PC-3 (cell line): Measurements from ENCODE around the gene SIGLEC12. TPM values are rescaled to one million over a fixed set of nuclear protein-coding genes. Genes with fewer than 3 reads are reported as not detected.

Source experiments
- ATAC-seq: fragments of 200-7000 bp; cut with Tn5 transposase; 2 replicates; pipeline ENCODE4 v1.9.1; 2020; ENCODE audit warnings: mild to moderate bottlenecking, moderate library complexity
- BruUV-seq: library from RNA; stranded (reverse); fragments of 400-500 nt; replicated peaks from 2 replicates; lab custom pipeline; 2021; lab: Mats Ljungman, UMichigan
- CTCF ChIA-PET: fragments of 300-600 bp; sonication (Branson Sonifier 250); formaldehyde crosslinking; loops from one replicate; lab custom pipeline; 2022; ENCODE audit warnings: antibody characterized with exemption; lab: Charles Lee
- POLR2A ChIA-PET: fragments of 300-600 bp; sonication (Branson Sonifier 250); formaldehyde crosslinking; loops from one replicate; lab custom pipeline; 2022; ENCODE audit warnings: antibody characterized with exemption; ENCODE audit not compliant: unreplicated experiment; lab: Charles Lee
- DNase-seq: peaks from one replicate; pipeline ENCODE4 v3.0.0-alpha.2; 2015
- H2AFZ ChIP-seq: fragments of 300-600 bp; sonication (generic); 2 replicates; pipeline ENCODE4 v1.6.0; 2016; ENCODE audit warnings: antibody characterized with exemption, low read length
- H3F3A ChIP-seq: fragments of 300-600 bp; sonication (generic); one replicate; pipeline ENCODE4 v1.6.0; 2017; ENCODE audit warnings: antibody characterized with exemption, low read length, control low read depth, mild to moderate bottlenecking; ENCODE audit not compliant: unreplicated experiment
- H3K27ac ChIP-seq: fragments of 300-600 bp; sonication (generic); 2 replicates; pipeline ENCODE4 v1.5.1; 2016; ENCODE audit warnings: mild to moderate bottlenecking, low read length
- H3K27me3 ChIP-seq: fragments of 300-600 bp; sonication (generic); 2 replicates; pipeline ENCODE4 v1.6.1; 2016; ENCODE audit warnings: low read length, mixed read lengths
- H3K36me3 ChIP-seq: fragments of 300-600 bp; sonication (generic); 2 replicates; pipeline ENCODE4 v1.6.1; 2016; ENCODE audit warnings: low read depth, mixed run types, low read length, mixed read lengths
- H3K4me1 ChIP-seq: fragments of 300-600 bp; sonication (generic); 2 replicates; pipeline ENCODE4 v1.5.1; 2016; ENCODE audit warnings: low read length; ENCODE audit not compliant: insufficient read depth
- H3K4me2 ChIP-seq: fragments of 300-600 bp; sonication (generic); 2 replicates; pipeline ENCODE4 v1.6.0; 2016; ENCODE audit warnings: low read length
- H3K4me3 ChIP-seq: fragments of 300-600 bp; sonication (generic); 2 replicates; pipeline ENCODE4 v1.5.1; 2016; ENCODE audit warnings: mild to moderate bottlenecking, low read length, mixed read lengths
- H3K79me2 ChIP-seq: fragments of 300-600 bp; sonication (generic); 2 replicates; pipeline ENCODE4 v1.6.1; 2017; ENCODE audit warnings: low read length, mixed read lengths
- H3K9ac ChIP-seq: fragments of 300-600 bp; sonication (generic); 2 replicates; pipeline ENCODE4 v1.6.0; 2016; ENCODE audit warnings: mild to moderate bottlenecking, low read length
- H3K9me2 ChIP-seq: fragments of 300-600 bp; sonication (generic); replicated peaks from 2 replicates; pipeline ENCODE4 v1.6.1; 2016; ENCODE audit warnings: mixed run types, low read length, mixed read lengths
- H3K9me3 ChIP-seq: fragments of 300-600 bp; sonication (generic); 2 replicates; pipeline ENCODE4 v1.6.1; 2016; ENCODE audit warnings: low read length, mixed read lengths
- H4K20me1 ChIP-seq: fragments of 300-600 bp; sonication (generic); 2 replicates; pipeline ENCODE4 v1.6.1; 2016; ENCODE audit warnings: low read length, mixed read lengths
- EZH2 ChIP-seq: fragments of 300-600 bp; sonication (generic); IDR thresholded peaks from one replicate; pipeline ENCODE4 v1.6.1; 2017; ENCODE audit warnings: antibody characterized with exemption, mild to moderate bottlenecking, low read length; ENCODE audit not compliant: unreplicated experiment
- EZH2phosphoT487 ChIP-seq: fragments of 300-600 bp; sonication (generic); IDR thresholded peaks from 2 replicates; pipeline ENCODE4 v1.6.1; 2018; ENCODE audit warnings: mild to moderate bottlenecking, antibody characterized with exemption, low read length, borderline replicate concordance
- intact Hi-C: fragments of 100-400 bp; cut with micrococcal nuclease; formaldehyde crosslinking; loops from 2 replicates; pipeline ENCODE4 v1.9.0; 2023
- total RNA-seq: library from RNA; depleted of rRNA; stranded (reverse); fragments of >200 nt; gene quantifications from 2 replicates; pipeline ENCODE4 v1.2.3, GENCODE V29; 2014
- TF ChIP-seq, protein P1 (sequence below): fragments of 300-600 bp; sonication (generic); conservative IDR thresholded peaks from 2 replicates; pipeline ENCODE4 v1.5.1; 2017; ENCODE audit warnings: antibody characterized with exemption, low read depth, mild to moderate bottlenecking, low read length

Gene SIGLEC12
- total RNA-seq, 1 experiment from 2014 or later: not detected

DNA sequence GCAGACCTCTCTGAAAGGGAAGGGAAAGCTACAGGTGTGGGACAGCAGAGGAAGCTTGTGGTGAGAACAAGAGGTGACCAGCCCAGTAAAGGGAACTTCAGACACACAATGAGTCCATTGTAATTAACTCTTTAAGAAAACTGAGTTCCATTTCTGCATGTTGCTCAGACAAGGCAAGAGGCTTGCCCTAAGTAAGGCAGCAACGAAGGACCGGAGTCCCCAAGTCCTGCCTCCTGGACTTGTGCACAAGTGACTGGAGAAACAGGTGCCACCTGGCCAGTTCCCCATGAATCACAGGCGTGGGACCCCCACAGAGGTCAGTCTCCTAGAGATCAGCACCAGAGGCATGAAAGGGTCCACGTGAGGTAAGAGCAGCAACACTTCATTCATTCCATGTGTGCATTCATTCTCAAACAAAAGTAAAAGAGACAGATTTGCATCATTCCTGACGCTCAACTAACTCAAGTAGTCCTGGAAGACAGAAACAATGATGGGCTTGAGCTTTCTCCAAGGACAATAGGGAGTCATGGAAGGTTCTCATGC, 44.6 kb upstream of the SIGLEC12 start:
- no TSS peak for BruUV-seq
- H3K36me3 ChIP-seq: no peaks in the 10 kb centered on the region
- no peak overlapping the region for H3K4me3 ChIP-seq
- intact Hi-C loops: no loop called here
- no peak overlapping the region for H2AFZ ChIP-seq
- no peaks in the 10 kb centered on the region for H3K79me2 ChIP-seq
- H3K27ac ChIP-seq: no peak overlapping the region
- no peaks in the 10 kb centered on the region for H3F3A ChIP-seq
- peak overlapping the region; percentile 41 for H3K4me2 ChIP-seq
- ATAC-seq (no peak), DNase-seq (no peak)
- H3K9ac ChIP-seq: no peak overlapping the region
- H3K9me2 ChIP-seq: no peaks in the 10 kb centered on the region
- TF ChIP-seq EZH2phosphoT487: no peak
- TF ChIP-seq, protein P1, sequence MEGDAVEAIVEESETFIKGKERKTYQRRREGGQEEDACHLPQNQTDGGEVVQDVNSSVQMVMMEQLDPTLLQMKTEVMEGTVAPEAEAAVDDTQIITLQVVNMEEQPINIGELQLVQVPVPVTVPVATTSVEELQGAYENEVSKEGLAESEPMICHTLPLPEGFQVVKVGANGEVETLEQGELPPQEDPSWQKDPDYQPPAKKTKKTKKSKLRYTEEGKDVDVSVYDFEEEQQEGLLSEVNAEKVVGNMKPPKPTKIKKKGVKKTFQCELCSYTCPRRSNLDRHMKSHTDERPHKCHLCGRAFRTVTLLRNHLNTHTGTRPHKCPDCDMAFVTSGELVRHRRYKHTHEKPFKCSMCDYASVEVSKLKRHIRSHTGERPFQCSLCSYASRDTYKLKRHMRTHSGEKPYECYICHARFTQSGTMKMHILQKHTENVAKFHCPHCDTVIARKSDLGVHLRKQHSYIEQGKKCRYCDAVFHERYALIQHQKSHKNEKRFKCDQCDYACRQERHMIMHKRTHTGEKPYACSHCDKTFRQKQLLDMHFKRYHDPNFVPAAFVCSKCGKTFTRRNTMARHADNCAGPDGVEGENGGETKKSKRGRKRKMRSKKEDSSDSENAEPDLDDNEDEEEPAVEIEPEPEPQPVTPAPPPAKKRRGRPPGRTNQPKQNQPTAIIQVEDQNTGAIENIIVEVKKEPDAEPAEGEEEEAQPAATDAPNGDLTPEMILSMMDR: no peak
- no peaks in the 10 kb centered on the region for H3K9me3 ChIP-seq
- POLR2A ChIA-PET: no interaction called here
- H3K27me3 ChIP-seq: peaks cover 43% of the 10 kb centered on the region
- CTCF ChIA-PET: no interaction called here
- peaks cover 15% of the 10 kb centered on the region for H3K4me1 ChIP-seq
- no peaks in the 10 kb centered on the region for H4K20me1 ChIP-seq

DNA sequence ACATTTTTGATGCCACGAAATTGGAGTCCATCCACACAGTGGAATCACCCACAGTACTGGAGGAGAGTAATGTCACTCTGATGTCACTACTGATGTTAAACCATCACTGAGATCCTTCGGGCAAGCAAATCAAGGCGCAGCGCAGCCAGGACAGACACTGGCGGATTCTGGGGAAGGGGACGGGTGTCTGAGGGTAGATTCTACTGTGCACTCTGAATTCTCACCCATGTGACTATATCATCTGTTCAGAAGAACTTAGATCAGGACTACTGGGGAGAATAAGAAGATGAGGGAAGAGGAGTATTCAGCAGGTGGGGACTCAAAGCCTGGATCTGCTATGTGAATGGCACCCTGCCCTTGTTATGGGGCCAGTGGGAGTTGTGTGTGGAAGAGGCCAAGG, 42.4 kb upstream of the SIGLEC12 start:
- no peaks in the 10 kb centered on the region for H3K9me2 ChIP-seq
- CTCF ChIA-PET: no interaction called here
- BruUV-seq: no TSS peak
- no peaks in the 10 kb centered on the region for H3K79me2 ChIP-seq
- H3K4me2 ChIP-seq: no peak overlapping the region
- H3K27ac ChIP-seq: no peak overlapping the region
- no peak for ATAC-seq
- H3K27me3 ChIP-seq: peaks cover 58% of the 10 kb centered on the region
- intact Hi-C loops: no loop called here
- no peaks in the 10 kb centered on the region for H3F3A ChIP-seq
- no peaks in the 10 kb centered on the region for H3K9me3 ChIP-seq
- no peaks in the 10 kb centered on the region for H3K36me3 ChIP-seq
- no peak overlapping the region for H3K4me3 ChIP-seq
- H3K4me1 ChIP-seq: peaks cover 15% of the 10 kb centered on the region
- no peak for DNase-seq
- POLR2A ChIA-PET: no interaction called here
- no peak overlapping the region for H3K9ac ChIP-seq
- H4K20me1 ChIP-seq: no peaks in the 10 kb centered on the region
- H2AFZ ChIP-seq: no peak overlapping the region
- TF ChIP-seq EZH2phosphoT487: no peak
- TF ChIP-seq, protein P1: no peak
- no peak for TF ChIP-seq EZH2

DNA sequence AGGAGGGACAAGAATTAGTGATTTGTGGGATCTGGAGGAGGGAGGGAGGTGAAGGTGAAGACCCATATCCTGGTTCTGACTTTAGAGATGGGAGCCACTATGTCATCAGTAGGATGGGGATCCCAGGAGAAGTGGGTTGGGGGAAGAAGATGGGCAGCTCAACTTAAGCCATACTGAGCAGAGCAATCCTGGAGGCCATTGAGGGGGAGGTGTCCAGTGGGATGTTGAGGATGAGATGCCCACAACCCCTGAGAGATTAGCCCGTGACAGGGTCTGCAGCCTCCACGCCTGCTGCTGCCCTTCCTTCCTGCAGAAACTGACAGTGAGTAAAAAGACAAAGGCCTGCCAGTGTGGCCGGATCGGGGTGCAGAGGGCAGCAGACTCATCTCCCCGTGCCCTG, 41.1 kb upstream of the SIGLEC12 start:
- ATAC-seq: no peak
- ChIA-PET CTCF (no interaction called here), POLR2A (no interaction called here)
- no peaks in the 10 kb centered on the region for H3F3A ChIP-seq
- H3K4me3 ChIP-seq: no peak overlapping the region
- no peaks in the 10 kb centered on the region for H4K20me1 ChIP-seq
- H3K4me1 ChIP-seq: peaks cover 14% of the 10 kb centered on the region
- H3K79me2 ChIP-seq: no peaks in the 10 kb centered on the region
- H3K27me3 ChIP-seq: peaks cover 68% of the 10 kb centered on the region
- no peak overlapping the region for H3K27ac ChIP-seq
- H3K9ac ChIP-seq: no peak overlapping the region
- H3K9me3 ChIP-seq: no peaks in the 10 kb centered on the region
- no TSS peak for BruUV-seq
- DNase-seq: no peak
- intact Hi-C loops: no loop called here
- no peak overlapping the region for H2AFZ ChIP-seq
- TF ChIP-seq EZH2: no peak
- TF ChIP-seq, protein P1: no peak
- TF ChIP-seq EZH2phosphoT487: no peak
- no peaks in the 10 kb centered on the region for H3K36me3 ChIP-seq
- H3K4me2 ChIP-seq: no peak overlapping the region
- no peaks in the 10 kb centered on the region for H3K9me2 ChIP-seq
